ENCODE data around the gene PSMD1. TPM values are rescaled to one million over a fixed set of nuclear protein-coding genes. Genes with fewer than 3 reads are reported as not detected.
A peak's percentile ranks its signal among the peaks of the same experiment; 100 is the strongest.
"Not testable (repeated sequence)": the region's sequence is repeated elsewhere in the genome, so short reads cannot be mapped to it uniquely, and the experiment has no call there.

Gene PSMD1
- total and polyA plus RNA-seq, 8 donors: 13.4 to 35.6 (median 25.1) TPM

GRCh38 chr2:231015926-231016325 lies 40.7 kb upstream of the PSMD1 start:
- Histone ChIP-seq H3K4me1 (no peaks in the 10 kb centered on the region), H3K27ac (no peak overlapping the region), H3K27me3 (no peaks in the 10 kb centered on the region), H3K4me3 (no peak overlapping the region), H3K36me3 (no peaks in the 10 kb centered on the region), H3K9me3 (no peaks in the 10 kb centered on the region)
- 84 to 94% methylated on average over 3 of the region's 3 CpGs for WGBS, 2 donors
- FAIRE-seq (no peak), ATAC-seq (no peak), DNase-seq (no peak)
- intact Hi-C loops (cut with DNase I): no loop called here
- TF ChIP-seq, protein P1, sequence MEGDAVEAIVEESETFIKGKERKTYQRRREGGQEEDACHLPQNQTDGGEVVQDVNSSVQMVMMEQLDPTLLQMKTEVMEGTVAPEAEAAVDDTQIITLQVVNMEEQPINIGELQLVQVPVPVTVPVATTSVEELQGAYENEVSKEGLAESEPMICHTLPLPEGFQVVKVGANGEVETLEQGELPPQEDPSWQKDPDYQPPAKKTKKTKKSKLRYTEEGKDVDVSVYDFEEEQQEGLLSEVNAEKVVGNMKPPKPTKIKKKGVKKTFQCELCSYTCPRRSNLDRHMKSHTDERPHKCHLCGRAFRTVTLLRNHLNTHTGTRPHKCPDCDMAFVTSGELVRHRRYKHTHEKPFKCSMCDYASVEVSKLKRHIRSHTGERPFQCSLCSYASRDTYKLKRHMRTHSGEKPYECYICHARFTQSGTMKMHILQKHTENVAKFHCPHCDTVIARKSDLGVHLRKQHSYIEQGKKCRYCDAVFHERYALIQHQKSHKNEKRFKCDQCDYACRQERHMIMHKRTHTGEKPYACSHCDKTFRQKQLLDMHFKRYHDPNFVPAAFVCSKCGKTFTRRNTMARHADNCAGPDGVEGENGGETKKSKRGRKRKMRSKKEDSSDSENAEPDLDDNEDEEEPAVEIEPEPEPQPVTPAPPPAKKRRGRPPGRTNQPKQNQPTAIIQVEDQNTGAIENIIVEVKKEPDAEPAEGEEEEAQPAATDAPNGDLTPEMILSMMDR (IDR thresholded peaks at IDR 0.05): no peak

DNA sequence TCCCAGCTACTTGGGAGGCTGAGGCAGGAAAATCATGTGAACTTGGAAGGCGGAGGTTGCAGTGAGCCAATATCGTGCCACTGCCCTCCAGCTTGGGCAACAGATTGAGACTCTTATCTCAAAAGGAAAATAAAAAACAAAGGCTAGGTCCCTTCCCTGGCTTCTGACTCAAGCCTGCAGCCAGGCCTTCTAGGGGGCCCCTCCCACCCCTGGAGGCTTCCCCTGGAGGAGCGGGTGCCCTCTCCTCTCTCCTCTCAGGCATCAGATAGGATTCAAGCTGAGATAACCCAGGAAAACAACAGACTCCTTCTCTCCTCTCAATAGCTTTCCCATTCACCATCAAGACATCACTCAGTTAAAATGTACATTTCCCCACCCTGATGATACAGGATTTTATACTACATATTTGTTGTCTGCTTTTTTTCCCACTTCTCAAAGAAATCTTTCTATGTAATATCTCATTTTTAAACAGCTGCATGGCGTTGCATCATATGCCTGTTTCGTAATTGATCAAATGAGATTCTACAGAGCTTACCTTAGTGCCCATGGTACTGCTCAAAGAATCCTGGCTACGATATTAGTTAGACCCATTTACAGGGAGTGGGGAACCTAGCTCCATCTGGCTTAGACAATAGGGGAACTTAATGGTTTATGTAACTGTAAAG lies 40.0 kb upstream of the PSMD1 start:
- H3K4me1 ChIP-seq: no peaks in the 10 kb centered on the region
- ATAC-seq (no peak), FAIRE-seq (no peak), DNase-seq (no peak)
- H3K27ac ChIP-seq: no peak overlapping the region
- H3K4me3 ChIP-seq: no peak overlapping the region
- H3K36me3 ChIP-seq: no peaks in the 10 kb centered on the region
- TF ChIP-seq, protein P1 (IDR thresholded peaks at IDR 0.05): no peak
- WGBS, 2 donors: 52 to 62% methylated on average over 6 of the region's 6 CpGs
- intact Hi-C loops (cut with DNase I): no loop called here
- no peaks in the 10 kb centered on the region for H3K27me3 ChIP-seq
- H3K9me3 ChIP-seq: no peaks in the 10 kb centered on the region

GRCh38 chr2:231017231-231017598 lies 39.5 kb upstream of the PSMD1 start:
- H3K36me3 ChIP-seq: no peaks in the 10 kb centered on the region
- TF ChIP-seq, protein P1 (IDR thresholded peaks at IDR 0.05): no peak
- H3K27ac ChIP-seq: no peak overlapping the region
- no peak overlapping the region for H3K4me3 ChIP-seq
- no peaks in the 10 kb centered on the region for H3K27me3 ChIP-seq
- FAIRE-seq (no peak), ATAC-seq (no peak), DNase-seq (peak in 1 of 6 donors; percentile 50)
- intact Hi-C loops (cut with DNase I): no loop called here
- 19 to 29% methylated on average over 4 of the region's 4 CpGs for WGBS, 2 donors
- H3K9me3 ChIP-seq: no peaks in the 10 kb centered on the region
- no peaks in the 10 kb centered on the region for H3K4me1 ChIP-seq

GRCh38 chr2:231018184-231018583 lies 38.5 kb upstream of the PSMD1 start:
- WGBS, 2 donors: 96 to 98% methylated on average over 3 of the region's 3 CpGs
- no peak for DNase-seq

DNA sequence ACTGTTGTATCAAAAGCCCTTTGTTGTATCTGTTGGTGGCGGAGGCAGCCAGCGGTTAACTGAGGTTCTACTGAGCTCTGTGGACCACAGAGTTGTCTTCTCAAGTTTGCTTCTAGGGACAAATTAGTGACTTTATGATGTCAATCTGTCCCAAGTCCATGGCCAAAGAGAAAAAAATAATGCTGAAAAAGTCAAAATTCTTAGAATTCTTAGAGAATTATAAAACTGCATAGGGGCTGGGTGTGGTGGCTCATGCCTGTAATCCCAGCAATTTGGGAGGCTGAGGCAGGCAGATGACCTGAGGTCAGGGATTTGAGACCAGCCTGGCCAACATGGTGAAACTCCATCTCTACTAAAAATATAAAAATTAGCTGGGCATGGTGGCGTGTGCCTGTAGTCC lies 31.6 kb upstream of the PSMD1 start:
- H3K9me3 ChIP-seq; H3K27ac ChIP-seq; FAIRE-seq; H3K27me3 ChIP-seq; ATAC-seq; H3K4me3 ChIP-seq; H3K36me3 ChIP-seq; intact Hi-C loops (cut with DNase I); H3K4me1 ChIP-seq; DNase-seq: not testable (repeated sequence)
- 89 to 96% methylated on average over 3 of the region's 3 CpGs for WGBS, 2 donors

More at GRCh38 chr2:231018184-231018583, 38.5 kb upstream of the PSMD1 start:
- Histone ChIP-seq H3K36me3 (no peaks in the 10 kb centered on the region), H3K4me1 (no peaks in the 10 kb centered on the region), H3K4me3 (no peak overlapping the region), H3K27me3 (no peaks in the 10 kb centered on the region), H3K9me3 (no peaks in the 10 kb centered on the region), H3K27ac (no peak overlapping the region)
- FAIRE-seq: no peak
- no peak for ATAC-seq
- intact Hi-C loops (cut with DNase I): no loop called here
- TF ChIP-seq, protein P1 (IDR thresholded peaks at IDR 0.05): no peak

Data from pancreas (tissue), 10 donors.